ENCODE measurements around the gene FAM174C.
"Not testable (repeated sequence)": the region's sequence is repeated elsewhere in the genome, so short reads cannot be mapped to it uniquely, and the experiment has no call there.

The FAM174C gene

DNA sequence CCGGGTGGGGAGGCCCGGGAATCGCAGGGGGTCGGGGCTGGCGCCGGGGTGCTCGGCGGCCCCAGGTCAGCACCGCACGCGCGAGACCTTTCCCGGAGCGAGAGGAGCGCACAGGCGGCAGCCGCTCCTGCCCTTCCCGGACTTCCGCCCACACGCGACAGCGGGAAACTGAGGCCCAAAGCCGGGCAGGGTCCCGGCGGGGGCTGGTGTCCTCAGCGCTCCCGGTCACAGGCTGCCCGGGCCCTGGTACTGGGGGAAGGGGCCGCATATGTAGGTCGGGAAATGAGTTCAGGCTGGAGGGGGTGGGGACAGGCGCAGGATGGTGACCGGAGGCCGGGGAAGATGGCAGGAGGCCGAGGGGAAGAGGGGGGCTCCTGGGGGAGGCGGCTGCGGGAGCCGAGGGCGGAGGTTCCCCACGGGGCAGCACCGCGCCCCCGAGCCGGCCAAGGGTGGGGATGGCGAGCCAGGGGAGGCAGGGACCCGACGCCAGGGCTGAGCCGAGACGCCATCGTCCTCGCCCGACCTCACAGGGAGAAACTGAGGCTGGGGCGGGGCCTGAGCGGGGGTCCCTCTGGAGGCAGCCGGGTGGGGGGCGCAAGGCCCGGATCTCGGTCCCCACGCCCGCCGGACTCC lies 38.2 kb upstream of the FAM174C start:
- no peak for DNase-seq (ENCODE audit: low read depth in 2 of 2, low spot score in 1 of 2)

DNA sequence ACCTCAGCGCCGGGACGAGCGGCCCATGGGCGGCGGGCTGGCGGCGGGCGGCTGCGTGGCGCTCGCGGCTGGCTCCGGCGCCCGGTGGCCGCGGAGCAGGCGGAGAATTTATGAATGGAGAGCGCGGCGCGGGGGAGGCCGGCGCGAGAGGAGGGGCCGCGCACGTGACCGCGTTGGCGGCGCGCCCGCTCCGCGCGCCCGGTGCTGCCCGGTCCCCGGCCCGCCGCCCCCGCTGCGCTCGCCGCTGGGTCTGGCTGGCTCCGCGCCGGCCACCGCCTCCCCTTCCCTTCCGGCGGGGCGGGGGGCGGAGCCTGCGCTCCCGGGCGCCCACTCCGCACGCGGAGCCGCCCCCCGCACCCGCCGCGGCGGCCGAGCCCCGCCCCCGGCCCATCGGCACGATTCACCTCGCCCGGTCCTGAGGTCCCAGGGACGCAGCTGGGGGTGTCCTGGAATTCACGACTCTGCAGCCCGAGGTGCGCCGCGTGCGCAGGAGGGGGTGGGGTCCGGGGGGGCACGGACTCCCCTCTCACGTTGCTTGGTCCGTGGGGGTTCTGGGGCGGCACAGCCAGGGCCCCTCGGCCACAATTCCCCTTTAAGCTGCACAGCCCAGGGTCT lies 37.5 kb upstream of the FAM174C start, which contains the start of gene CBARP:
Gene CBARP, minus strand, starts transcription at position 252 of the 615 bp plus-strand sequence. CDS start 1,905 bp downstream, outside the sequence.
- DNase-seq (ENCODE audit: low read depth in 2 of 2, low spot score in 1 of 2): no peak

DNA sequence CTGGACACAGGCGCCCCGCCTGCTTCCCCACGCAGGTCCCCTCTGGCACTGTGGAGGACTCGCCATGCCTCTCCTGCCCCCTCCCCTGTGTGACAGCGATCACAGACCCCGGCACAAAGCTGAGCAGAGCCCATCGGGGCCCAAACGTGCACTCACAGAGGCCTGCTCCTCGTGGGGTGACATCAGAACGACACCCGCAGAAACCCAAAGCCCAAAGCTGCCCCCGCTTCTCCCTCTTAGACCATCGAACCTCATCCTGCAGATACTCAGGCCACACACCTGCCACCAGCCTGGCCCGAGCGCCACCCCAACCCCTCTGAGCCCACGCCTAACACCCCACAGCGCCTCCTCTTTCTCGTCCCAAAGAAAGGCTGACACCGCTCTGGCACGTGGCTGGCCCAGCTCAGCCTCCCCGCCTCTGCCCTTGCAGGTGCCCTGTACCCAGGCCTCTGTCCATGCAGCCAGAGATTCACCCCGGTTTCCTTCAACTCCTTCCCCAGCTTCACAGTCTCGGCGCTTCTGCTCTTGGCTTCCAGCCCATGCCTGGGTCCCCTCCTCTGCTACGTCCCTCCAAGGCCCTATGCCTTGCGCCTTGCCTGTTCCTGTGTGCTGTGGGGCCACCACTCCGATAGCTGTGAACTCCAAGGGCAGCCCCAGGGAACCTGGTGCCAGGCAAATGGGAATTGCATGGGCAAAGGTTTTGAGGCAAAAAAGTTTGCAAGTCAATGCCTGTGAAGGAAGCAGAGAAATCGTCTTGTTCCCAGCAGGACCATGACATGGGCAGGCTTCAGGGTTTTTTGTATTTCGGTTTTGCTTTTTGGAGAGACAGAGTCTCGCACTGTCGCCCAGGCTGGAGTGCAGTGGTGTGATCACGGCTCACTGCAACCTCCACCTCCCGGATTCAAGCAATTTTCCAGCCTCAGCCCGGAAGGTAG lies 36.7 kb upstream of the FAM174C start:
- no peak for DNase-seq (ENCODE audit: low read depth in 2 of 2, low spot score in 1 of 2)

DNA sequence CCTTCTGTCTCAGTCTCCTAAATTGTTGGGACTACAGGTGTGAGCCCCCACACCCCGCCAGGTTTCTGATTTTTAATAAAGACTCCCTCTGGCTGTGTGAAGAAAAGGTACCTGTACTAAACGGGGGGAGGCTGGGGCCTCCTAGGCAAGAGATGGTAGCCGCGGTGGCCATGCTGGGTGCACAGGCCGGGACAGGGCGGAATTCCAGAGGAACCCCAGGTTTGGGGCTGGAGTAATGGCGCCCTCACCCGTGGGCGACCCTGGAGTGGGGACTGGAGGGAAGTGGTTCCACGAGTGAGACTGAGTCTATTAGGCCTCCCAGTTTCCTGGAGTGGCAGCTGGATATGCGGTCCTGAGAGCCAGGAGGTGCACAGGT lies 35.9 kb upstream of the FAM174C start:
- no peak for DNase-seq (ENCODE audit: low read depth in 2 of 2, low spot score in 1 of 2)

DNA sequence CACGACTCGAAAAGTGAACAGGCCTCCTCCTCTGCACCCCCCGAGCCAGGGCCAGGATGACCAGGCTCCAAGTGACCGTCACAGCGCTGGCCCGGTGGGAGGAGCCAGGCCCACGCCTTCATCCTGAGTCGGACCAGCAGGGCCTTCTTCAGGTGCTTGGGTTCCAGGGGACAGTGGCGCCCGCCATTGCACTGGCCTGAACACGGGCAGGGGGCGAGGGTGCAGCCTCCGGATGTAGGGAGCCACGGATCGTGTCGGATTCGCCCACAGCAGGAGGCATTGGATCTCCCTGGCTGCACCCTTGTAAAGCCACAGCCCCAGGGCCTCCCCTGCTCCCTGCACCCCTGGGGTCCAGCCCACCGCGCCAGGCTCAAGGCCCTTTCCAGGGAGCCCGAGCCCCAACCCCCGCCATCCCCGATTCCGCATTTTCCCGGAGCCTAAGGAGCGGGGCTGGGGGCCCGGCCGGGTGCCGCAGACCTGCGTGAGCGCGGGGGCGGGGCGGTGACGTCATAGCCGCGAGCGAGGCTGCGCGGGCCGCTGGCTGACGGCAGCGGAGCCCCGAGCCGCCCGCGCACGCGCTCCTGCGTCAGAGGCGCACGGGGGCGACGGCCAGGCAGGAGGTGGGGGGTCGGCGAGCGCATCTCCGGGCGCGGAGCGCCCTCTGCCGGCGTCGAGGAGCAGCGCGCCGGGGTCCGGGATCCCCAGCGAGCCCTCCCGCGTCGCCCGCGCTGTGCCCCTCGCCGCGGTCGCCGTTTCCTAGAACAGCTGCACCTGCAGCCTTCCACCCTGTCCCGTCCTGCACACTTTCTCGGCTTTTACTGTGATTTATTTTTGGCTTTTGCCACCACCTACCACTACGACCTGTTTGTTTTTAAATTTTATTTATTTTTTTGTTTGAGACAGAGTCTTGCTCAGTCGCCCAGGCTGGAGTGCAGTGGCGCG lies 35.3 kb upstream of the FAM174C start:
- DNase-seq (ENCODE audit: low read depth in 2 of 2, low spot score in 1 of 2): peak; percentile 79 to 82

DNA sequence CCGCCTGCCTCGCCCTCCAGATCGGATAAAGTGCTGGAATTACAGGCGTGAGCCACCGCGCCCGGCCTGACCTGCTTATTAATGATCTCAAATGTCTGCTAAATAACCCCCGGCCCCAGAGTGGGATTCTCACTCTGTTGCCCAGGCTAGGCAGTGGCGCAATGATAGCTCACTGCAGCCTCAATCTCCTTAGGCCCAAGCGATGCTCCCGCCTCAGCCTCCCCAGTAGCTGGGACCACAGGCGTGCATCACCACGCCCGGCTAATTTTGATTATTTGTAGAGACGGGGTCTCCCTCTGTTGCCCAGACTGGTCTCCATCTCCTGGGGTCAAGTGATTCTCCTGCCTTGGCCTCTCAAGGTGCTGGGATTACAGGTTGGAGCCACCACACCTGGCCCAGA lies 34.4 kb upstream of the FAM174C start:
- DNase-seq (ENCODE audit: low read depth in 2 of 2, low spot score in 1 of 2): no peak

DNA sequence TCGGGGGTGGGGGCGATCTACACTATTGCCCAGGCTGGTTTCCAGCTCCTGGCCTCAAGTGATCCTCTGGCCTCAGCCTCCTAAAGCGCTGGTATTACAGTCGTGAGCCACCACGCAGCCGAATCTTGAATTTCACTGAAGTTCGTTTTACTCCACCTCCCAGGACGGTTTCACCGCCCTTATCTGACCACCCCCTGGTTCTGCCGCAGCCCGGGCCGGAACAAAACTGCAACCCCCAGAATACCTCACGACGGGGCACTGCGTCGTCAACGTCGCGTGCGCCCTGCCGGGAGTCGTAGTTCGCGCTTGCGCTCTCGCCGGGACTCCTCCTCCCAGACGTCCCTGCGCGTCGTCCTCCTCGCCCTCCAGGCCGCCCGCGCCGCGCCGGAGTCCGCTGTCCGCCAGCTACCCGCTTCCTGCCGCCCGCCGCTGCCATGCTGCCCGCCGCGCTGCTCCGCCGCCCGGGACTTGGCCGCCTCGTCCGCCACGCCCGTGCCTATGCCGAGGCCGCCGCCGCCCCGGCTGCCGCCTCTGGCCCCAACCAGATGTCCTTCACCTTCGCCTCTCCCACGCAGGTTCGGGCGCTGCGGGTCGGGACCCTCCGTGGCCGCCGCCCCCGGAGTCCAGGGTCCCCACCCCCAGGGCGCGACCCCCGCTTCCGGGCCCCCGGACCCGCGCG lies 33.8 kb upstream of the FAM174C start, which contains the start of gene ATP5F1D:
Gene ATP5F1D, plus strand, starts transcription at position 335 of the 679 bp plus-strand sequence. Its CDS starts 100 bp downstream, at position 435.
- DNase-seq (ENCODE audit: low read depth in 2 of 2, low spot score in 1 of 2): peak; percentile 86 to 91

DNA sequence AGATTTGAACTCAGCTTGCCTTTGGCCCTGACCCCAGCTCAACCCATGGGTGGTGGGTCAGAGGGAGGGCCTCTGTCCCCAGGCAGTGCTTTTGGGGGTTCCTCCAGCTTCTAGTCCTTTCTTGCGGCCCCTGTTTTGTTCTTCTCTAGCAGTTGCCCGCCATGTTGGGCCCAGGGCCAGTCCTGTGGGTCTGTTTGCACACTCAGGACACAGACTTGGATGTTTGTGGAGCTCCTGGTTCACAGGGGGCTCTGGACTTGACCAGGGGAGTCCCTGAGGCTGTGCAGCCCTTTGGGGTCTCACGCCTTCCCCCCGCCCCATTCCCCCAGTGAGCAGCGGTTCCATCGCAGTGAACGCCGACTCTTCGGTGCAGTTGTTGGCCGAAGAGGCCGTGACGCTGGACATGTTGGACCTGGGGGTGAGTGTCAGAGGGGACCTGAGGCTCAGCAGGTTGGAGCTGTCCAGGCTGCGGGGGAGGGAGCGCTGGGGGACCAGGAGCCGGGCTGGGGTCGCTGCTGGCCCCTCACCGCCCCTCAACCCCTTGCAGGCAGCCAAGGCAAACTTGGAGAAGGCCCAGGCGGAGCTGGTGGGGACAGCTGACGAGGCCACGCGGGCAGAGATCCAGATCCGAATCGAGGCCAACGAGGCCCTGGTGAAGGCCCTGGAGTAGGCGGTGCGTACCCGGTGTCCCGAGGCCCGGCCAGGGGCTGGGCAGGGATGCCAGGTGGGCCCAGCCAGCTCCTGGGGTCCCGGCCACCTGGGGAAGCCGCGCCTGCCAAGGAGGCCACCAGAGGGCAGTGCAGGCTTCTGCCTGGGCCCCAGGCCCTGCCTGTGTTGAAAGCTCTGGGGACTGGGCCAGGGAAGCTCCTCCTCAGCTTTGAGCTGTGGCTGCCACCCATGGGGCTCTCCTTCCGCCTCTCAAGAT lies 31.3 kb upstream of the FAM174C start:
- DNase-seq (ENCODE audit: low read depth in 2 of 2, low spot score in 1 of 2): peak; percentile 78

DNA sequence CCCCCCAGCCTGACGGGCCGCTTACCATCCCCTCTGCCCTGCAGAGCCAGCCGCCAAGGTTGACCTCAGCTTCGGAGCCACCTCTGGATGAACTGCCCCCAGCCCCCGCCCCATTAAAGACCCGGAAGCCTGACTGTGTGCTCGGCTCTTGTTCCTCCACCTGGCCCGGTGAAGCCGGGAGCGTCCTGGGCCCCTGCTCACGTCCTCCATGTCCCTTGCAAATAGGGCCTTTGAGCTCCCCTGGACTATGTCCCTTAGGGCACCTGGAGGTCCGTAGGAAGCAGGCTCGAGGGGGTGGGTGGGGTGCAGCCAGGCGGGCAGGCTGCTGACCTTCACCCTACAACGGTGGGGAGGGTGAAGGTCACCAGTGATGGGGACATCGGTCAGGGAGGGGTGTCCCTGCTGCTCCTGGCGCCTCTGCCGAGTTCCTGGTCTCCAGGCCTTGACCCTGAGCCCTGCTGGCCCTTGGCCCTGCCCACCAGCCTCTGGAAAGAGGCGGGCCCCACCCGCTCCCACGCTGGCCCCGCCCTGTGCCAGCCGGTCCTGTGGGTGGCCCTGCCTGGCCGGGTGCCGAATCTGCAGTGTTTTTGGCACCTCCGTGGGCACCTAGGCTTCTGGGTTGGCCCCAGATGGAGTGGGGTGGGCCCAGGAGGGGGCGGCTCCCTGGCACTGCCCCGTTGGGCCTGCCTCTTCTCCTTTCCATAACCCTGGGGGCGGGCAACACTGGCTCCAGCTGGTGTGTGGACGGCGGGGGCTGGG lies 30.5 kb upstream of the FAM174C start:
- no peak for DNase-seq (ENCODE audit: low read depth in 2 of 2, low spot score in 1 of 2)

DNA sequence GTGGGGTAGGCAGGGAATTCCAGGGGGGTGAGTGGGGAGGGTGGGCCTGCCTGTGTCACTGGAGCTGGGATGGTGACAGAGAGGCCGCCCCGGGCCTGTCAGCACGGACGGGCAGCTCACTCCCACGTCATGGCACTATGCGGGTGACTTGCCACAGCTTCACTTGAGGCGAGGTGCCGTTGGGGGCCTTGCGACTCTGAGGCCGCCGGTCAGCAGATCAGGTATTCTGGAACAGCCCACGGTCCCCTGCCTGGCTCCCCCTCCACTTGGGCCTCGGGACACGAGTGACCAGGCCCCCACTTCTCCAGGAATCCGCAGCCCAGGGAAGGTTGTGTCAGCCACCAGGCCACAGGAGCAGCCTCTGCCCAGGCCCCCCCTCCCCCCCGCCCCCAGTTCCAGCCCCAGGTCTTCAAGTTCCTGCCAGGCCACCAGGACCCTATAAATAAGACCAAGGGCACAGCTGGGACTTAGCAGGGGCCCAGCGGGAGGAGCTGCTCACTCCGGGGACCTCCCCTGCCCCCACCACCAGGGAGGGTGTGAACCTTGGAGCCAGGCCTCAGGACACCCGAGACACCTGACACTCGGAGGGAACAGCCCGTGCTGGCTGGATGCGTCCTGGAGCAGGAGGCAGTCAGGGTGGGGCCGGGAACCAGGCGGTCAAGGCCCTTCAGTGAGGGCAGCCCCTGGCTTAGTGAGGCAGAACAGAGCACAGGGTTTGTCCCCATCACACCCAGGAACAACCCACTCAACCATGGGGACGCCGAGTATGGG lies 29.7 kb upstream of the FAM174C start:
- no peak for DNase-seq (ENCODE audit: low read depth in 2 of 2, low spot score in 1 of 2)

DNA sequence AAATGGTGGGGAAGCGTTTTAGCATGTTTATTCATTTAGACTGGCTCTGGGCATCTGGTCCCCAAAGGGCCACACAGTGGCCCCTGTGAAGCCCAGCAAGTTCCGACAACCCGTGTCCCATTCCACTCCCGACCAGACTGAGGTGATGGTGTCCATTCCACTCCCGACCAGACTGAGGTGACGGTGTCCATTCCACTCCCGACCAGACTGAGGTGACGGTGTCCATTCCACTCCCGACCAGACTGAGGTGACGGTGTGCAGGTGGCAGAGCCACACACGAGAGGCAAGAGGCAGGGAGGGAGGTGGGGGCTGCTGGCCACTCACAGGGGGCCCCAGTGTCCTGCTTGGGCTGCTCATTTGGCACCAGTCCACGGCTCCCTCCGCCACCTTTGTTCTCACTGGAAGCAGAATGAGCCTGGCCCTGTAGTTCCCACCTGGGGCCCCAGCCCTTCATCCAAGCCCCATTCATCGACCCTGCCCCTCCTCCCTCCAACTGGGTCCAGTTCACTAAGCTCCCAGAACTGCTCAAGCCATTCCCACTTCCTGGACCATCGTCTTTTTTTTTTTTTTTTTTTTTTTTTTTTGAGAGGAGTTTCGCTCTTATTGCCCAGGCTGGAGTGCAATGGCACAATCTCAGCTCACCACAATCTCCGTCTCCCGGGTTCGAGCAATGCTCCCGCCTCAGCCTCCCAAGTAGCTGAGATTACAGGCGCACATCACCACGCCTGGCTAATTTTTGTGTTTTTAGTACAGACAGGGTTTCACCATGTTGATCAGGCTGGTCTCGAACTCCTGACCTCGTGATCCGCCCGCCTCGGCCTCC lies 28.9 kb upstream of the FAM174C start:
- DNase-seq (ENCODE audit: low read depth in 2 of 2, low spot score in 1 of 2): not testable (repeated sequence)

DNA sequence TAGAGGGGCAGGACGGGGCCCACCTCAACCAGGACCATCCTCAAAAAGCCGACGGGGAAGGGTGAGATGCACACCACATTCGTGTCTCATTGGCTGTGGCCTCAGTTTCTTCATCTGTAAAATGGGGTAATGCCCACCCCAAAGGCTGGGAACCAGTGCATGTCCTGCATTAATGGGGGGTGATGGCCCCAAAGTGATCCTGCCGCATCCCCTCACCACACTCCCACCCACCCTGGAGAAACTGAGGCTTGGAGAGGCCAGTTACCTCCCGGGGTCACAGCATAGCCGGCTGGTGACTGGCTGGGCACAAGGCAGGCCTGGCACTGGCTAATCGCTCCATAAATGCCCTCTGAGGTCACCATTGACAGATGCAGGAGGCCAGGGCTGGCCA lies 27.6 kb upstream of the FAM174C start:
- DNase-seq (ENCODE audit: low read depth in 2 of 2, low spot score in 1 of 2): no peak

DNA sequence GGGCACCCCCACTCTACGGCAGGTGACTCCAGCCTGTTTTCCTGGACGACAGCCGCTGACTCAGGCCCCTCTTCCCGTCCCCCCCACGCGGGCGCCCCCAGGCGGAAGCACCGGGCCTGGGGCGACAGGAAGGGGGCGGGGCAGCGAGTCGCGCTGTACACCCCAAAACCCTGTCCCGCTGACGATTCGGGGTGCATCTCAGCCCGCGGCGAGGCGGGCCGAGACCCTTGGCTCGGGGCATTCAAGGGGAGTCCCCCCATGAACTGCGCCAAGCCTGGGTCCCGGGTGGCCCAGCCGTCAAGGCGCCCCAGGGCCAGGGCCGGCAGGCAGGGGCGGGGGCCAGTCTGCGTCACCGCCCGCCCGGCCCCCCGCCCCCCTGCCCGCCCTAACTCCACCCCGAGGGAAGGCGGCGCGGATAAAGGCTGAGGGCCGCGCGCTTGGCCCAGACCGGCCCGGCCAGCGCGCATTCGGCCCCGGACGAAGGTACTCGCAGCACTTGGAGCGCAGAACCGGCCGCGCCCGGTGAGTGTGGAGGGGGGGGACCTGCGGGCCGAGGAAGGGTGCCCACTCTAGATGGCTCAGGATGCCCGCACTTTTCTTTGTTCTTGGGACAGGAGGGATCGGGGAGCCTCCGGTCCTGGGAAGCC lies 27.1 kb upstream of the FAM174C start, which contains the start of gene MIDN:
Gene MIDN, plus strand, starts transcription at position 445 of the 647 bp plus-strand sequence. CDS start 1,714 bp downstream, outside the sequence.
- no peak for DNase-seq (ENCODE audit: low read depth in 2 of 2, low spot score in 1 of 2)

DNA sequence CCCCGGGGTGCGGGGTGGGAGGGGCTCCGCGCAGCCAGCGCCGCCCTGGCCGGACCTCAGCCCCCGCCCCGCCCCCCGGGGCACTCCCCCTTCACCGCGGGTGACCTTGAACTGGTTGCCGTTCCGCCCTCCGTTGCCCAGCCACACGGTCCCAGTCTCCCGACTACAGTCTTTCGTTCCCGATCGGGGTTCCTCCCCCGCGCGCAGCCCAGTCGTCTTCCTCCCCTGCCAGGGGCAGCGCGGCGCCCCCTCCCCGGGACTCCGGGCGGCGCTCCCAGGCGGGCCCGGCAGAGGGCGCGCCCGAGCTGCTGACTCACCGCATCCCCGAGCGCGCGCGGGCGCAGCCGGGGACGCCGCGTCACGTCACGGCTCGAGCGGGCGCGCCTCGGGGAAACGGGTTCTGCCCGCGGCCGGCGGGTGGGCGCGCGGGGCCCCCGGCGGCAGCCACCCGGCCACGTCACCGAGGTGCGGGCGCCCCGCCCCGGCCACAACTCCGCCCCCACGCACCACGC lies 26.5 kb upstream of the FAM174C start:
- DNase-seq (ENCODE audit: low read depth in 2 of 2, low spot score in 1 of 2): peak; percentile 68 to 70

DNA sequence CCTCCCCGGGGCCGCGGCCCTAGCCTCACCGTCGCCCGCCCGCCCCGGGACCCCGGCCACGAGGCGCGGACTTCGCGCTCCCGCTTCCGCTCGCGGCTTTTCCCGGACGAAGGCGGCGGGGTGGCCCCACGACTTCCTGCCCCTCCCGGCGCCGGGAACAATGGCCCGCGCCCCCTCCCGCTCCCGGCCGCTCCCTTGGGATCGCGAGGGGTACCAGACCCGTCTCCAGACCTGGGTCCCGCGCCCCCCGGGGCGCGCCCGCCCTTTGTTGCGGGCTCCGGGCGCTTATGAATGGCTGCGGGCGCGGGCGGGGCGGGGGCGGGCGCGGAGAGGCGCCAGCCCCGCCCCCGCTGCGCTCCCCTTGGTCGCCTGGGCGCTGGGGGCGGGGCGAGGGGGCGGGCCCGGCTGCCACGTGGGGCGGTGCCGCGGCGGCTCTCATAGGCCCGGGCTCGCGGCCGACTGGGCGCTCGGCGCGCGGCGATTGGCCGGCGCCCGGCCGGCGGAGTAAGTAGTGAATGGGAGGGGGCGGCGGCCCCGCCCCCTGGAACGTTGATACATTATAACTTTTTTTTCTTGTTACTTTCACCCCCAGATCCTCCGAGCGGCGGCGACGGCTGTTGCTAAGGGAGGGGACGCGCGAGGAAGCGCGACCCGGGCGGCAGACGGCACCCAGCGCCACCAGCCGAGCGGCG lies 25.9 kb upstream of the FAM174C start:
- peak; percentile 86 for DNase-seq (ENCODE audit: low read depth in 2 of 2, low spot score in 1 of 2)

All from stimulated activated CD8-positive, alpha-beta memory T cell treated with anti-CD3 and anti-CD28 coated beads, Interleukin-4, amount 100 ng/mL, for 1 hour (primary cell).